ENCODE results near the gene LRFN2. TPM values are rescaled to one million over a fixed set of nuclear protein-coding genes. Genes with fewer than 3 reads are reported as not detected.
A peak's percentile ranks its signal among the peaks of the same experiment; 100 is the strongest.

LRFN2 gene
- 1 to 10 TPM; 3.0 to 3.6 (median 3.5) TPM for total RNA-seq
- 0.38 TPM for total RNA-seq (2013)

GRCh38 chr6:40587240-40588069, at the start of gene LRFN2:
Gene LRFN2 (minus strand): TSS chr6:40587364.
- ATAC-seq (peak; percentile 87 to 88 (median 88)), DNase-seq (peak; percentile 77 to 82)
- Mint-ChIP-seq H3K4me3 (peak within 1 kb of the TSS; percentile 94), H3K4me1 (peaks cover 0 to 54% of the 10 kb centered on the region in 2 donors), H3K27me3 (ENCODE audit: low read depth in 2 of 2) (no peaks in the 10 kb centered on the region), H3K27ac (peak within 1 kb of the TSS; percentile 68 to 88), H3K36me3 (no peaks in the 10 kb centered on the region), H3K9me3 (no peaks in the 10 kb centered on the region)
- peaks cover 45% of the 10 kb centered on the region for H3K4me1 ChIP-seq (ENCODE audit: control insufficient read depth, insufficient read depth, low read length)
- peak within 1 kb of the TSS; percentile 47 for H3K4me3 ChIP-seq (ENCODE audit: low read length)
- no peaks in the 10 kb centered on the region for H3K9me3 ChIP-seq (ENCODE audit: control insufficient read depth, insufficient read depth, low read length)
- peak; percentile 66 for TF ChIP-seq CTCF (IDR thresholded peaks at IDR 0.05)
- H3K27me3 ChIP-seq (ENCODE audit: control insufficient read depth, insufficient read depth, low read length): peaks cover 3% of the 10 kb centered on the region
- no peaks in the 10 kb centered on the region for H3K36me3 ChIP-seq (ENCODE audit: control insufficient read depth, insufficient read depth, low read length)
- intact Hi-C loops (cut with micrococcal nuclease): loop anchor here (1.0 to 2.0 kb wide), 2 partner anchors 109 to 259 kb away; no protein-coding TSS in a partner anchor
- WGBS (ENCODE audit: insufficient coverage): under 1% methylated on average over 84 of the region's 89 CpGs
- no peak within 1 kb of the TSS for H3K27ac ChIP-seq (ENCODE audit: low read length)

GRCh38 chr6:40634429-40634828, 47.3 kb upstream of the LRFN2 start:
- no peaks in the 10 kb centered on the region for H3K9me3 ChIP-seq (ENCODE audit: control insufficient read depth, insufficient read depth, low read length)
- Mint-ChIP-seq H3K9me3 (no peaks in the 10 kb centered on the region), H3K27me3 (ENCODE audit: low read depth in 2 of 2) (peaks cover 0 to 4% of the 10 kb centered on the region in 2 donors), H3K27ac (no peak overlapping the region), H3K36me3 (no peaks in the 10 kb centered on the region), H3K4me3 (no peak overlapping the region), H3K4me1 (peaks cover 0 to 3% of the 10 kb centered on the region in 2 donors)
- no peak overlapping the region for H3K27ac ChIP-seq (ENCODE audit: low read length)
- ATAC-seq (no peak), DNase-seq (no peak)
- intact Hi-C loops (cut with micrococcal nuclease): no loop called here
- H3K4me1 ChIP-seq (ENCODE audit: control insufficient read depth, insufficient read depth, low read length): no peaks in the 10 kb centered on the region
- H3K4me3 ChIP-seq (ENCODE audit: low read length): no peak overlapping the region
- H3K27me3 ChIP-seq (ENCODE audit: control insufficient read depth, insufficient read depth, low read length): no peaks in the 10 kb centered on the region
- H3K36me3 ChIP-seq (ENCODE audit: control insufficient read depth, insufficient read depth, low read length): no peaks in the 10 kb centered on the region
- no peak for TF ChIP-seq CTCF (IDR thresholded peaks at IDR 0.05)
- 74% methylated on average over 3 of the region's 3 CpGs for WGBS (ENCODE audit: insufficient coverage)

- WGBS (ENCODE audit: insufficient coverage): 88% methylated on average over 7 of the region's 7 CpGs
- Mint-ChIP-seq H3K9me3 (no peaks in the 10 kb centered on the region), H3K27ac (no peak overlapping the region), H3K36me3 (no peaks in the 10 kb centered on the region), H3K4me1 (peaks cover 0 to 3% of the 10 kb centered on the region in 2 donors), H3K4me3 (no peak overlapping the region), H3K27me3 (ENCODE audit: low read depth in 2 of 2) (peaks cover 0 to 4% of the 10 kb centered on the region in 2 donors)
- Histone ChIP-seq H3K9me3 (ENCODE audit: control insufficient read depth, insufficient read depth, low read length) (no peaks in the 10 kb centered on the region), H3K4me3 (ENCODE audit: low read length) (no peak overlapping the region), H3K36me3 (ENCODE audit: control insufficient read depth, insufficient read depth, low read length) (no peaks in the 10 kb centered on the region), H3K27me3 (ENCODE audit: control insufficient read depth, insufficient read depth, low read length) (no peaks in the 10 kb centered on the region), H3K27ac (ENCODE audit: low read length) (no peak overlapping the region), H3K4me1 (ENCODE audit: control insufficient read depth, insufficient read depth, low read length) (no peaks in the 10 kb centered on the region)
- ATAC-seq (no peak), DNase-seq (no peak)
- intact Hi-C loops (cut with micrococcal nuclease): no loop called here
- TF ChIP-seq CTCF (IDR thresholded peaks at IDR 0.05): no peak
These were observed 44.6 kb upstream of the LRFN2 start for GRCh38 chr6:40631744-40632143.

Measured in natural killer cell (primary cell).